Endothelial cell of umbilical vein (primary cell): Measurements from ENCODE around the gene SSH2. TPM values are rescaled to one million over a fixed set of nuclear protein-coding genes. Genes with fewer than 3 reads are reported as not detected.

ENCODE experiments used
- BruUV-seq: library from RNA; stranded (reverse); fragments of 400-500 nt; replicated peaks from 2 replicates; lab custom pipeline; 2021; lab: Mats Ljungman, UMichigan
- CTCF ChIA-PET: fragments of 300-600, 350-600 bp; sonication (Branson Sonifier 250); formaldehyde crosslinking; loops from one replicate; lab custom pipeline; 2021; ENCODE audit warnings: antibody characterized with exemption, inconsistent platforms; lab: Charles Lee
- POLR2A ChIA-PET: fragments of 300-600, 350-600 bp; sonication (Branson Sonifier 250); formaldehyde crosslinking; loops from one replicate; lab custom pipeline; 2021; ENCODE audit warnings: antibody characterized with exemption, inconsistent platforms; lab: Charles Lee
- DNase-seq: peaks from one replicate; pipeline ENCODE4 v3.0.0-alpha.2; 2011; ENCODE audit warnings: low read depth, low spot score
- FAIRE-seq: peaks from 2 replicates; lab custom pipeline; 2011; peaks lifted over from hg19 to GRCh38; lab: Jason Lieb, UNC
- H2AFZ ChIP-seq: 2 replicates; pipeline ENCODE4 v1.6.0; 2012; ENCODE audit warnings: low read depth, low read length, control low read depth, inconsistent platforms
- H3K27ac ChIP-seq: 2 replicates; pipeline ENCODE4 v1.5.1; 2011; ENCODE audit warnings: low read depth, mild to moderate bottlenecking, control low read depth, low read length, moderate library complexity; ENCODE audit not compliant: insufficient read depth
- H3K27me3 ChIP-seq, 2 experiments: 2 replicates each; pipeline versions ENCODE4 v1.6.0 to v1.6.1; 2011; ENCODE audit warnings: low read length in 2 of 2, mixed read lengths in 1 of 2; ENCODE audit not compliant: control insufficient read depth in 2 of 2, insufficient read depth in 2 of 2
- H3K36me3 ChIP-seq, 2 experiments: 2 replicates in 1 of 2; 3 replicates in 1 of 2; pipeline ENCODE4 v1.5.1; 2011; ENCODE audit warnings: low read length in 2 of 2, mild to moderate bottlenecking in 1 of 2, moderate library complexity in 1 of 2; ENCODE audit not compliant: control insufficient read depth in 2 of 2, insufficient read depth in 2 of 2; ENCODE audit errors: extremely low read depth in 1 of 2
- H3K4me1 ChIP-seq: 3 replicates; pipeline ENCODE4 v1.5.1; 2011; ENCODE audit warnings: mild to moderate bottlenecking, low read length; ENCODE audit not compliant: control insufficient read depth, insufficient read depth; ENCODE audit errors: extremely low read depth
- H3K4me2 ChIP-seq: 2 replicates; pipeline ENCODE4 v1.6.1; 2011; ENCODE audit warnings: low read length, control low read depth, mixed read lengths; ENCODE audit not compliant: insufficient read depth
- H3K4me3 ChIP-seq, 3 experiments: fragments of 200-600 bp in 1 of 3; sonication (generic), shearing (Covaris generic) in 1 of 3; replicated peaks in 1 of 3; 2 replicates each; pipeline ENCODE4 v1.5.1; 2011 to 2016; ENCODE audit warnings: control low read depth in 3 of 3, low read length in 3 of 3, mild to moderate bottlenecking in 2 of 3, inconsistent platforms in 1 of 3, low read depth in 1 of 3, moderate library complexity in 1 of 3; ENCODE audit not compliant: insufficient read depth in 1 of 3
- H3K79me2 ChIP-seq: 2 replicates; pipeline ENCODE4 v1.6.0; 2012; ENCODE audit warnings: low read length, inconsistent platforms; ENCODE audit not compliant: control insufficient read depth, insufficient read depth
- H3K9ac ChIP-seq: replicated peaks from 2 replicates; pipeline ENCODE3; 2011; ENCODE audit warnings: low read length, control low read depth; ENCODE audit not compliant: insufficient read depth; ENCODE audit errors: extremely low read depth
- H3K9me1 ChIP-seq: replicated peaks from 3 replicates; pipeline ENCODE4 v1.6.0; 2011; ENCODE audit warnings: mild to moderate bottlenecking, low read length; ENCODE audit not compliant: control insufficient read depth, insufficient read depth; ENCODE audit errors: extremely low read depth
- H3K9me3 ChIP-seq: replicated peaks from 2 replicates; pipeline ENCODE4 v1.5.1; 2012; ENCODE audit warnings: low read length, inconsistent platforms; ENCODE audit not compliant: control insufficient read depth, insufficient read depth
- H4K20me1 ChIP-seq: replicated peaks from 2 replicates; pipeline ENCODE3; 2011; ENCODE audit warnings: mild to moderate bottlenecking, low read length; ENCODE audit not compliant: control insufficient read depth, insufficient read depth; ENCODE audit errors: extremely low read depth
- EZH2 ChIP-seq: IDR thresholded peaks from 2 replicates; pipeline ENCODE4 v1.6.1; 2012; ENCODE audit warnings: borderline replicate concordance, low read depth, mild to moderate bottlenecking, moderate library complexity, low read length, inconsistent platforms; ENCODE audit not compliant: severe bottlenecking
- FOS ChIP-seq: IDR thresholded peaks from 2 replicates; pipeline ENCODE4 v1.6.1; 2011; ENCODE audit warnings: mild to moderate bottlenecking, low read length, moderate library complexity, borderline replicate concordance; ENCODE audit not compliant: insufficient read depth
- GATA2 ChIP-seq: IDR thresholded peaks from 2 replicates; pipeline ENCODE4 v1.7.0; 2011; ENCODE audit warnings: low read depth, mild to moderate bottlenecking, moderate library complexity, mixed read lengths, low read length; ENCODE audit not compliant: insufficient read length, insufficient read depth
- JUN ChIP-seq: IDR thresholded peaks from 2 replicates; pipeline ENCODE4 v1.6.1; 2011; ENCODE audit warnings: borderline replicate concordance, low read depth; ENCODE audit not compliant: insufficient read length, insufficient read depth
- MYC ChIP-seq: IDR thresholded peaks from one replicate; pipeline ENCODE4 v1.6.1; 2011; ENCODE audit warnings: mild to moderate bottlenecking, low read depth, low read length
- POLR2A ChIP-seq: IDR thresholded peaks from 2 replicates; pipeline ENCODE4 v1.6.1; 2012; ENCODE audit warnings: low read depth, mild to moderate bottlenecking, control low read depth, low read length
- POLR2AphosphoS5 ChIP-seq: IDR thresholded peaks from 2 replicates; pipeline ENCODE4 v1.6.1; 2012; ENCODE audit warnings: low read depth, mild to moderate bottlenecking, control low read depth, low read length, moderate library complexity; ENCODE audit not compliant: insufficient read depth
- dilution Hi-C: fragments of 300-500 bp; cut with MboI; formaldehyde crosslinking; loops from one replicate; pipeline ENCODE4 v1.15.0; 2019; ENCODE audit warnings: low sequenced_read_pairs; ENCODE audit not compliant: extremely low pct_ligation_motif_present
- intact Hi-C: fragments of 100-400 bp; cut with micrococcal nuclease; formaldehyde crosslinking; loops from one replicate; pipeline ENCODE4 v1.10.0; 2022
- polyA plus RNA-seq, 4 experiments: library from polyadenylated mRNA; depleted of rRNA in 3 of 4; stranded (reverse) in 3 of 4; unstranded in 1 of 4; fragments of >200 nt; gene quantifications; 2 replicates each; pipeline versions ENCODE4 v1.2.1 to v1.2.3, GENCODE V29; 2011 to 2012; ENCODE audit warnings: missing spikeins in 1 of 4
- total RNA-seq: library from RNA; stranded (reverse); gene quantifications from 2 replicates; pipeline ENCODE4 v1.2.3, GENCODE V29; 2021
- TF ChIP-seq, protein P1 (sequence below): IDR thresholded peaks from 2 replicates; pipeline ENCODE4 v1.6.1; 2011; ENCODE audit not compliant: insufficient read depth, insufficient read length
- TF ChIP-seq, protein P2 (sequence below), 2 donors: IDR thresholded peaks; 1 replicate in 1 of 2; 2 replicates in 1 of 2; pipeline ENCODE4 v1.5.1; 2011; ENCODE audit warnings: low read length in 2 of 2, mild to moderate bottlenecking in 2 of 2, moderate library complexity in 2 of 2, control low read depth in 1 of 2, inconsistent platforms in 1 of 2, low read depth in 1 of 2; ENCODE audit not compliant: insufficient read depth in 1 of 2; ENCODE audit errors: extremely low read depth in 1 of 2

Gene SSH2
- total and polyA plus RNA-seq, 2 donors (not counting 3 experiments of a cell fraction or from before 2014, with no cell fraction given): 24.6 to 60.9 TPM

DNA sequence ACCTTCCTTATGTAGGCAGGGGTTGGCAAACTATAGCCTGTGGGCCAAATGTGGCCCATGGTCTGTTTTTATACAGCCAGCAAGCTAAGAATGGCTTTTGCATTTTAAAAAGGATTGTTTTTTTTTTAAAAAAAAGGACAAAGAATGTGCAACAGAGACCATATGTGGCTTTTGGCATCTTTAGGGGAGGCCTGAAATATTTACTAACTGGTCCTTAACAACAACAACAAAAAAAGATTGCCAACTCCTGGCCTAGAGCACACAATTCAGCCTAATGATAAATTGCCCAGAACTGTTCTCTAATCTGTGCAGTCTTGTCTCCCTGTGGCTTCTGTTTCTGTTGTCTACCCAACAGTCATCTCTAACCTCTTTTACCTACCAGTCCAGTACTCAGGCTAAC, 67.1 kb downstream of the SSH2 start:
- Histone ChIP-seq H3K9me1 (no peaks in the 10 kb centered on the region), H3K4me3 (no peak overlapping the region), H3K27me3 (no peaks in the 10 kb centered on the region), H3K4me2 (no peak overlapping the region), H3K79me2 (peaks cover 2% of the 10 kb centered on the region), H3K36me3 (no peaks in the 10 kb centered on the region), H3K4me1 (no peaks in the 10 kb centered on the region), H3K27ac (no peak overlapping the region), H3K9ac (no peak overlapping the region), H4K20me1 (peaks cover 7% of the 10 kb centered on the region), H2AFZ (no peak overlapping the region), H3K9me3 (no peaks in the 10 kb centered on the region)
- TF ChIP-seq MYC: no peak
- TF ChIP-seq, protein P1, sequence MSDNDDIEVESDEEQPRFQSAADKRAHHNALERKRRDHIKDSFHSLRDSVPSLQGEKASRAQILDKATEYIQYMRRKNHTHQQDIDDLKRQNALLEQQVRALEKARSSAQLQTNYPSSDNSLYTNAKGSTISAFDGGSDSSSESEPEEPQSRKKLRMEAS: no peak
- TF ChIP-seq POLR2AphosphoS5: no peak
- TF ChIP-seq GATA2: no peak
- TF ChIP-seq EZH2: no peak
- TF ChIP-seq POLR2A: no peak
- no peak for TF ChIP-seq FOS
- TF ChIP-seq, protein P2, sequence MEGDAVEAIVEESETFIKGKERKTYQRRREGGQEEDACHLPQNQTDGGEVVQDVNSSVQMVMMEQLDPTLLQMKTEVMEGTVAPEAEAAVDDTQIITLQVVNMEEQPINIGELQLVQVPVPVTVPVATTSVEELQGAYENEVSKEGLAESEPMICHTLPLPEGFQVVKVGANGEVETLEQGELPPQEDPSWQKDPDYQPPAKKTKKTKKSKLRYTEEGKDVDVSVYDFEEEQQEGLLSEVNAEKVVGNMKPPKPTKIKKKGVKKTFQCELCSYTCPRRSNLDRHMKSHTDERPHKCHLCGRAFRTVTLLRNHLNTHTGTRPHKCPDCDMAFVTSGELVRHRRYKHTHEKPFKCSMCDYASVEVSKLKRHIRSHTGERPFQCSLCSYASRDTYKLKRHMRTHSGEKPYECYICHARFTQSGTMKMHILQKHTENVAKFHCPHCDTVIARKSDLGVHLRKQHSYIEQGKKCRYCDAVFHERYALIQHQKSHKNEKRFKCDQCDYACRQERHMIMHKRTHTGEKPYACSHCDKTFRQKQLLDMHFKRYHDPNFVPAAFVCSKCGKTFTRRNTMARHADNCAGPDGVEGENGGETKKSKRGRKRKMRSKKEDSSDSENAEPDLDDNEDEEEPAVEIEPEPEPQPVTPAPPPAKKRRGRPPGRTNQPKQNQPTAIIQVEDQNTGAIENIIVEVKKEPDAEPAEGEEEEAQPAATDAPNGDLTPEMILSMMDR (IDR thresholded peaks at IDR 0.05; ENCODE audit: extremely low read depth in 1 of 2, insufficient read depth in 1 of 2, low read depth in 1 of 2, low read length in 2 of 2): no peak
- no peak for TF ChIP-seq JUN
- intact Hi-C loops: no loop called here
- DNase-seq (no peak), FAIRE-seq (no peak)
- POLR2A ChIA-PET: no interaction called here
- no TSS peak for BruUV-seq
- CTCF ChIA-PET: interaction anchor here (1.6 kb wide), 1 partner anchor 10 kb away, joined by 3 read pairs; no protein-coding TSS in a partner anchor
- dilution Hi-C loops: no loop called here
